HepG2 (cell line): ENCODE measurements around the gene NAPEPLD. TPM values are rescaled to one million over a fixed set of nuclear protein-coding genes. Genes with fewer than 3 reads are reported as not detected.

Experiments
- ATAC-seq: fragments of 200-7000 bp; cut with Tn5 transposase; 3 replicates; pipeline ENCODE4 v1.9.1; 2020; ENCODE audit warnings: mild to moderate bottlenecking, moderate library complexity
- BruUV-seq: library from RNA; stranded (reverse); fragments of 400-500 nt; replicated peaks from 2 replicates; lab custom pipeline; 2021; lab: Mats Ljungman, UMichigan
- CTCF ChIA-PET: fragments of 300-600 bp; formaldehyde crosslinking; extraction: SDS; loops from one replicate; lab custom pipeline; 2021; ENCODE audit warnings: low total read pairs, inconsistent platforms, low intra/inter-chr PET ratio; lab: Yijun Ruan, JAX
- POLR2A ChIA-PET: fragments of 350-600 bp; sonication (Branson Sonifier 250); formaldehyde crosslinking; loops from one replicate; lab custom pipeline; 2020; ENCODE audit warnings: antibody characterized with exemption, inconsistent platforms; lab: Yijun Ruan, JAX
- DNase-seq: peaks from one replicate; pipeline ENCODE4 v3.0.0-alpha.2; 2015; ENCODE audit warnings: low spot score
- FAIRE-seq: peaks from 3 replicates; lab custom pipeline; 2011; peaks lifted over from hg19 to GRCh38; lab: Jason Lieb, UNC
- H2AFZ ChIP-seq: one replicate; pipeline ENCODE4 v1.6.1; 2011; ENCODE audit warnings: low read length, inconsistent platforms
- H3K27ac ChIP-seq: fragments of 300-600 bp; 3 replicates; pipeline ENCODE4 v1.8.0; 2011; ENCODE audit warnings: mixed run types, mild to moderate bottlenecking, mixed read lengths, low read length, inconsistent platforms; ENCODE audit not compliant: insufficient read depth; ENCODE audit errors: extremely low read length
- H3K27me3 ChIP-seq, 2 experiments: fragments of 200-600 bp in 1 of 2; 2 replicates in 1 of 2; 3 replicates in 1 of 2; pipeline versions ENCODE4 v1.6.0 to v1.8.0; 2011; ENCODE audit warnings: low read length in 2 of 2, mild to moderate bottlenecking in 2 of 2, moderate library complexity in 2 of 2, inconsistent platforms in 1 of 2; ENCODE audit not compliant: insufficient read depth in 2 of 2, control insufficient read depth in 1 of 2
- H3K36me3 ChIP-seq, 2 experiments: fragments of 200-600 bp in 1 of 2; replicated peaks in 1 of 2; 2 replicates in 1 of 2; 3 replicates in 1 of 2; pipeline versions ENCODE4 v1.5.1 to v1.8.0; 2011; ENCODE audit warnings: low read length in 2 of 2, inconsistent platforms in 1 of 2; ENCODE audit not compliant: insufficient read depth in 2 of 2, control insufficient read depth in 1 of 2
- H3K4me1 ChIP-seq: 2 replicates; pipeline ENCODE4 v1.5.1; 2012; ENCODE audit warnings: low read length, inconsistent platforms; ENCODE audit not compliant: insufficient read depth
- H3K4me2 ChIP-seq: 2 replicates; pipeline ENCODE4 v1.6.0; 2011; ENCODE audit warnings: low read depth, low read length, inconsistent platforms
- H3K4me3 ChIP-seq, 3 experiments: fragments of 200-600 bp in 1 of 3; sonication (generic), shearing (Covaris generic) in 1 of 3; replicated peaks in 1 of 3; 2 replicates each; pipeline ENCODE4 v1.5.1; 2011 to 2016; ENCODE audit warnings: low read length in 3 of 3, inconsistent platforms in 2 of 3, low read depth in 2 of 3, mild to moderate bottlenecking in 2 of 3, control low read depth in 1 of 3, mixed read lengths in 1 of 3; ENCODE audit not compliant: insufficient read depth in 1 of 3
- H3K79me2 ChIP-seq: one replicate; pipeline ENCODE4 v1.6.1; 2011; ENCODE audit warnings: low read length, inconsistent platforms; ENCODE audit not compliant: insufficient read depth
- H3K9ac ChIP-seq: 2 replicates; pipeline ENCODE4 v1.6.0; 2011; ENCODE audit warnings: mild to moderate bottlenecking, low read depth, low read length, inconsistent platforms; ENCODE audit not compliant: insufficient read depth
- H3K9me3 ChIP-seq: 2 replicates; pipeline ENCODE4 v1.5.1; 2012; ENCODE audit warnings: mild to moderate bottlenecking, low read length
- H4K20me1 ChIP-seq: 2 replicates; pipeline ENCODE4 v1.6.0; 2011; ENCODE audit warnings: inconsistent platforms, mild to moderate bottlenecking, low read length, moderate library complexity; ENCODE audit not compliant: insufficient read depth
- JUND ChIP-seq: sonication (generic); formaldehyde crosslinking; IDR thresholded peaks from 2 replicates; pipeline ENCODE4 v1.8.0; 2022; ENCODE audit warnings: mild to moderate bottlenecking, missing genetic modification reagents
- KLF11 ChIP-seq: IDR thresholded peaks from 2 replicates; pipeline ENCODE4 v1.6.1; 2016; ENCODE audit warnings: missing compliant biosample characterization
- ONECUT2 ChIP-seq: sonication (generic); formaldehyde crosslinking; IDR thresholded peaks from 2 replicates; pipeline ENCODE4 v1.4.0; 2020; ENCODE audit warnings: missing genetic modification reagents
- SMARCE1 ChIP-seq: fragments of 450-650 bp; IDR thresholded peaks from 2 replicates; pipeline ENCODE4 v1.6.1; 2017; ENCODE audit warnings: borderline replicate concordance
- SP2 ChIP-seq: sonication (generic); formaldehyde crosslinking; IDR thresholded peaks from 2 replicates; pipeline ENCODE4 v1.5.1; 2020; ENCODE audit warnings: mild to moderate bottlenecking, missing genetic modification reagents
- ZHX2 ChIP-seq, 2 experiments: sonication (generic) in 1 of 2; formaldehyde crosslinking in 1 of 2; IDR thresholded peaks; 2 replicates each; pipeline versions ENCODE4 v1.6.1 to v1.9.0; 2014 to 2022; ENCODE audit warnings: antibody characterized with exemption in 1 of 2, borderline replicate concordance in 1 of 2, inconsistent platforms in 1 of 2, low read depth in 1 of 2, missing genetic modification reagents in 1 of 2
- ZNF12 ChIP-seq: sonication (generic); formaldehyde crosslinking; IDR thresholded peaks from 2 replicates; pipeline ENCODE4 v1.5.0; 2020; ENCODE audit warnings: missing genetic modification reagents
- ZNF747 ChIP-seq: sonication (generic); formaldehyde crosslinking; IDR thresholded peaks from 2 replicates; pipeline ENCODE4 v1.8.1; 2023; ENCODE audit warnings: missing genetic modification reagents, mild to moderate bottlenecking, borderline replicate concordance
- WGBS: methylation state at CpG from one replicate; pipeline ENCODE4 v1.1.6; 2017; ENCODE audit warnings: low lambda C conversion rate; 5-methylcytosine and 5-hydroxymethylcytosine counted together
- in situ Hi-C: cut with HindIII; loops from 2 replicates; pipeline ENCODE4 v1.10.0; 2017; ENCODE audit warnings: low pct_unique_long_range_greater_than_20kb; ENCODE audit not compliant: extremely low pct_ligation_motif_present
- intact Hi-C: fragments of 100-400 bp; cut with micrococcal nuclease; formaldehyde crosslinking; loops from one replicate; pipeline ENCODE4 v1.10.0; 2022; ENCODE audit not compliant: unreplicated experiment
- polyA plus RNA-seq, 8 experiments: library from polyadenylated mRNA; depleted of rRNA in 3 of 8; stranded (reverse) in 7 of 8; unstranded in 1 of 8; fragments of >200 nt; fragmentation: Illumina TruSeq in 4 of 8; extraction: Trizol in 4 of 8; gene quantifications; 2 replicates each; pipeline versions ENCODE4 v1.2.1 to v1.2.3, GENCODE V29; 2011 to 2016; ENCODE audit warnings: low read depth in 4 of 8, missing spikeins in 1 of 8, mixed read lengths in 1 of 8; ENCODE audit not compliant: insufficient read depth in 1 of 8
- total RNA-seq, 5 experiments: library from RNA; depleted of rRNA; stranded (reverse); fragments of >200 nt; fragmentation: Illumina TruSeq; extraction: Trizol; gene quantifications; 2 replicates each; pipeline ENCODE4 v1.2.3, GENCODE V29; 2016; ENCODE audit warnings: low read depth in 1 of 5

NAPEPLD gene
- total and polyA plus RNA-seq, 2 of the 13 experiments (the other 11 are each of a cell fraction or from before 2014, with no cell fraction given) = 3.4 to 5.6 TPM

GRCh38 chr7:103114576-103115008 lies 34.3 kb downstream of the NAPEPLD start:
- no peak for TF ChIP-seq ONECUT2 (CRISPR knock-in tag)
- TF ChIP-seq KLF11 (CRISPR knock-in tag) = no peak
- no peak for TF ChIP-seq SP2 (CRISPR knock-in tag)
- TF ChIP-seq SMARCE1 = no peak
- Histone ChIP-seq H4K20me1 (no peaks in the 10 kb centered on the region), H3K9me3 (no peaks in the 10 kb centered on the region), H3K79me2 (no peaks in the 10 kb centered on the region), H3K27ac (no peak overlapping the region), H3K4me2 (no peak overlapping the region), H3K27me3 (no peaks in the 10 kb centered on the region), H2AFZ (no peak overlapping the region), H3K9ac (no peak overlapping the region), H3K4me3 (no peak overlapping the region), H3K36me3 (peaks cover 1 to 3% of the 10 kb centered on the region in 2 experiments; a peak in 4 of 5 replicates), H3K4me1 (no peaks in the 10 kb centered on the region)
- ChIA-PET CTCF (no interaction called here), POLR2A (no interaction called here)
- intact Hi-C loops = no loop called here
- in situ Hi-C loops = no loop called here
- ATAC-seq = no peak
- no peak for FAIRE-seq
- BruUV-seq = no TSS peak
- WGBS = 94% methylated on average over 1 of the region's 1 CpG
- DNase-seq = no peak

GRCh38 chr7:103113164-103113563 lies 35.7 kb downstream of the NAPEPLD start:
- 96% methylated on average over 2 of the region's 2 CpGs for WGBS
- Histone ChIP-seq H3K4me2 (no peak overlapping the region), H3K27ac (no peak overlapping the region), H3K27me3 (no peaks in the 10 kb centered on the region), H3K9ac (no peak overlapping the region), H4K20me1 (no peaks in the 10 kb centered on the region), H3K9me3 (no peaks in the 10 kb centered on the region), H3K36me3 (no peaks in the 10 kb centered on the region), H3K4me1 (no peaks in the 10 kb centered on the region), H2AFZ (no peak overlapping the region), H3K4me3 (no peak overlapping the region), H3K79me2 (no peaks in the 10 kb centered on the region)
- CTCF ChIA-PET = no interaction called here
- intact Hi-C loops (no loop called here), in situ Hi-C loops (no loop called here)
- no peak for FAIRE-seq
- TF ChIP-seq ZNF12 (CRISPR knock-in tag) (no peak), JUND (CRISPR knock-in tag) (no peak), ZHX2 (IDR thresholded peaks at IDR 0.05; ENCODE audit: low read depth) (no peak), ZHX2 (CRISPR knock-in tag; IDR thresholded peaks at IDR 0.05; ENCODE audit: borderline replicate concordance) (no peak), ZNF747 (no peak)
- DNase-seq = no peak
- POLR2A ChIA-PET = no interaction called here
- no peak for ATAC-seq
- no TSS peak for BruUV-seq
